ENCODE results near the gene CALCR.
A peak's percentile ranks its signal among the peaks of the same experiment; 100 is the strongest.
"Not testable (repeated sequence)": the region's sequence is repeated elsewhere in the genome, so short reads cannot be mapped to it uniquely, and the experiment has no call there.

Gene CALCR

DNA sequence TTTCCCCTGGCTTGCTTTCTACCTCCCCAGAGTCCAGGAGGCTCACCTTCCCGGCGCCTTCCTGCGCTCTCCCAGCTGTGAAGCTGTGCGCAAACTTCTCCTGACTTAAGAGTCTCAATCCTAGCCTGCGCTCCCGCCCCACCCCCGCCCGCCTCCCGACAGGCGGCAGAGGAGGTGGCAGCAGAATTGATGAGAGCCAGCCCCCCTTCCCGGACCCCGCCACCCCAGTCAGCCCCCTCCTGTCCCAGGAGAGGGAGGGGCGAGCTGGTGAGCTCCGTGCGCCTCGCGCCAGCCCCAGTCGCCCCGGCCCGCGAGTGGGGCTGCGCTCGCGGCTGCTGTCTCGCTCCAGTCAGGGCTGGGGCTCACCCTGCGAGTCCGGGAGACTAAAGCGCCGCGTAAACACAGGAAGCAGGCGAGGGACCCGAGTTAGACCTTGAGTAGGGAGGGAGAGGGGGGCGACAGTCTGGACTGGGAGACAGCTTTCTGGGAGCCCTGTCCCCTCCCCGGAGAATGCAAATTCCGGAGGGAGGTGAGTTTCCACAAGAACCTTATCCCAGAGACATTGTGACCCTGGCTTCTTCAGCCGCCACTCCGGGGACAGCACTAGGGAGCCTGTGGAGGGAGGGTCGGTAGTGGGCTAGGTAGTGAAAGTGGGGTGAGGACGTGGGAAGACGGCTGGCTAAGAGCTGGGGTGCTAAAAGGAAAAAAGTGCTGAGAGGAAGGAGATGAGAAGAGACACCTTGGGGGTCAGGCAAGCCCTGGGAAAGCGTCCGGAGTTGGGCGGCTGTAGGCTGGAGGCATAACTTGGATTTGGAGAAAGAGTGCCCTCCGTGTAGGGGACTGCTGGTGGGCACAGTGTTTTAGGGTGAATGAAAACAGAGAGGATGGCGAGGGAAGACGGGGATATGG is at the start of gene CALCR:
TSS of gene CALCR (minus strand) at position 79 of the 909 bp plus-strand sequence. CDS start 87,743 bp downstream, outside the sequence.
- DNase-seq = no peak

DNA sequence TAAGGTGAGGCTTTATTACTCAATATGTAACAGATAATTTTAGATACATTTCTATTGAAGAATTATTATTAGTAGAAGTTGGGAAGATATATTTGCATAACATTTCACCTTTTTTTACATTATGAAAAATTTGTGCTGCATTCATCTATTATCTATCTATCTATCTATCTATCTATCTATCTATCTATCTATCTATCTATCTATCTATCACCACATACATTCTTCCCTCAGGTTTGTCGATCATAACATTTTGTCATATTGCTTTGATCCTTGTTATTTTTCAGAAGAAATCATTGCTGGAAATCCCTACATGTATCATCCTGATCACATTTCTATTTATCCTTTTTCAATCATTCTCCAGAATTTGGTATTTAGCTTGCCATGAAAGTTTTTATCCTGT is 49.3 kb upstream of the CALCR start:
- no peak for DNase-seq

DNA sequence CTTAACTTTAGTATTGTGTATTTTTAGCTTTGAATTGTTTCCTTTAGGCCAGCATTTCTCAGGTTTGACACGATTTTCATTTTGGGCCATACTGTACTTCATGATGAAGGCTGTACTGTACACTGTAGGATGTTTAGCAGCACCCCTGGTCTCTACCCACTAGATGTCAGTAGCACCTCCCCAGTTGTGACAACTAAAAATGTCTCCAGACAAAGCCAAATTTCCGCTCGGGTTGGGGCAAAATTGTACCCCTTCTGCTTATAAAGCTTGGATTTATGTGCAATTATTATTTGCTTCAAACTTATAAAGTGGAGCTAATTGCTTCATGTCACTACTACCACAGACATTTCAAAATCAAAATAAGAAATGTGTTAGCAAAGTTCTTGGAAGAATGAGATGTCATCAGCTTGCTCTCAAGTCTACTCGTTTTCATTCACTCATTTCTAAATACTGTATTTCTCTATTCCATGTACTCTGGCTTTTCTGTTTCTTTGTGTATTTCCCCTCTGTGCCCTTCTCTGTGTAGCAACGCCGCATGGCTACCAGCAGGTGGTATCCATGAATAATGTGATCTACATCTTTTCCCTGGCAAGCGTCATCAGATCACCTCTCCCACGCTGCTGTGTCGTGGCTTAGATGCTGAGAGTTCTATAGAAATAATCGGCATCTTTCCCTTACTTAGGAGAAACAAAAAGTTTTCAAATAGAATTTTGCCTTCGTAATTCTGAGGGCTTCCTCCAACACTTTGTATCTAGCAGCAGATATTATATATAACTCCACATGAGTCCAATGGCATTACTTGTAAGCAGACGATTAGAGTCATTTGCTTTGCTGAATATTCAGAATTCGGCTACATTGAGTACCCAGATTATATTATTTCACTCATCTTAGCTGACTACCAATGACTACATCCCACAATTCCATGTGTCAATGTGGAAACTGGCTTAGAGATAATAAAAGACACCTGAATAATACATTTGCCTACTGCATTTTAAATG is 47.8 kb upstream of the CALCR start:
- DNase-seq = peak; percentile 9

DNA sequence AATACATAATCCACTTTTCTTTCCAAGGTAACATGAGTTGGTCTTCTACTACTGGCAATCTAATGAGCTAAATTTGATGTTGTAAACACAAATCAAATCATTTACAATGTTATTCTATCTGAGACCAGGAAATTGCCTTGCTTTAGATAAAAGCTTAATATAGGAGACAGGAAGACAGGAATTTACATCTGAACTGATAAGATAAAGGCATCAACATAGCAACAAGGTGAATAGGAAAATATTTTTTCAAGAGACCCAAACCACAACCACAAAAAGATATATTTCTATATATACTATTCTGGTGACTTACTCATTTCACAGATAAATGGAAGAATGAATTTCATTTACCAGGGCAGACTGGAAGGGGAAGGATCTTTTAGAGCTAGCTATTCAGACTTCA is 46.3 kb upstream of the CALCR start:
- DNase-seq = no peak

DNA sequence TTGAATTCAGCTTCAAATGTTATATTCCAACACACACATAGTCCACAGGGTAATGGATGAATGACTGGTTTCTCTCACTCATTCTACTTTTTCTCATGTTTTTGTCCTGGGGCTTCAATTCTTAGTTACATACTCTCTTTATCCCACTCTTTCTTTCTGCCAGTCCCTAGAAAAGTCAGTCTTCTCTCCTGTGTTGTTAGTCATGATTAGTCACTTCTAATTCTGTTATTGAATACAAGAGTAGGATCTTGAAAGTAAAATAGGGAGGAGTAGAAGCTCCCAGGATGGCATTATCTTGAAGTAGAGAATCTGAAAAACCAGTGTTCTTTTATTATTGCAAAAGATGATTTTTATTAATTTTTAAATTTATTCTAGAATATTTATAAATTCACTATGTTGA is 45.5 kb upstream of the CALCR start:
- no peak for DNase-seq

DNA sequence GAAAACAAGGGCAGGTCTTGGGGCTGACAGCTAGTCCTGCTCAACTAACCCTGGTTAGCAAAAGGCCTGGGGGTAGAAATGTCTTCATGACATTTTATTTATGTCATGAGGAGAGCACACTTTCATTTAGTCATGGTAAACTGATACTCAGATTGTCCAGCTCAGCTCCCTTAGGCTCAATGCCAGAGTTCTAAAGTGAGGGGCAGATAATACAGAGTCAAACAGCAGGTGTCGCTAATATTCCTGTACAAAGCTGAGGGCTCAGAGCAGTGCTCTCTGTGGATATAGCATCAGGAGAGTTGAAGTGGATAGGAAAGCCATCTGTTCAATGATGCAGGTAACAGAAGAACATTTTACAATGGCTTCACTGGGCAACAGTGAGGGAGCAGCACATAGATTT is 26.8 kb upstream of the CALCR start:
- no peak for DNase-seq

DNA sequence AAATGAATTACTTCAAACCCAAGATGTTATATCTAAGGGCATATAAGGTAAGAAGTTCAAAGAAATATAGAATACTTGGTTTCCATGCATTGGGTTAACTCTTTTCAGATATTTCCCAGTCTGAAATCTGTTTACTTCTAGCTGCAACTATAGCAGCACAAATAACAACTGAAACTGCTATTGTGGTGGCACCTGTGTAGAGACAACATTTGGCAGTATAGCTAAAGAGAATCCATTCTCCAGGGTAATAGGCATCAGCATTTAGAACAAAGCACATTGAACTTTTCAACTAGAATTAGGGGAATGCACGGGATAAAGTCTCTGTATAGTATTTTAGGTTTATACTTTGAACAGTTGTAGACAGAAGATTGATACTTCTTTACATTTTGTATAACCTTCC is 19.7 kb upstream of the CALCR start:
- no peak for DNase-seq

DNA sequence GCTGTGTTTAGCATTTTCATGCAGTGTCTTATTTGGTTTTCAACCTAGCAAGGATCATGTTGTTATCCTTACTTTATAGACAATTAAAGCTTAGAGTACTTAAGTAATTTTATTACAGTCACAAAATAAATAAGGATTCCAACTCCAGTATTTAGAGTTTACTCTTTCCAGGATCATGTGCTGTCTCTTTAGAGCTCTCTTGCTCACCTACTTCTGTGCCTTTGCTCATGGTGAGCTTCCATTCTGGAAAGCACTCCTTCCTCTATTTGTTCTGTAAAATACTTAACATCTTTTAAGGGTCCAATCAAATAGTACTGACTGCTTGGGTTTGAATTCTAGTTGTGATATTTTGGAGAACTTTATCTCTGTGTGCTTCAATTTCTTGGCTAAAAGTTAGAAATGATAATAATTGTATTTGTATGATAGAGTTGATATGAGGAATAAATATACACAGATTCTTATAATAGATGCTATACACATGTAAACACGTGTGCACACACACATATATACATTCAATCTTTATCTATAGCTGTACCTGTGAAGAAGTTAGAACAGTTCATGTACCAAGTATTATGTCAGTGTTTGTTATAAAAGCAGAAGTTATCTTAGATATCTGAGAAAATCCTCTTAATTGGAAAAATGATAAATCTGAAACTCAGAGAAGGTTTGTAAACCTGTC is 18.2 kb upstream of the CALCR start:
- DNase-seq = no peak

DNA sequence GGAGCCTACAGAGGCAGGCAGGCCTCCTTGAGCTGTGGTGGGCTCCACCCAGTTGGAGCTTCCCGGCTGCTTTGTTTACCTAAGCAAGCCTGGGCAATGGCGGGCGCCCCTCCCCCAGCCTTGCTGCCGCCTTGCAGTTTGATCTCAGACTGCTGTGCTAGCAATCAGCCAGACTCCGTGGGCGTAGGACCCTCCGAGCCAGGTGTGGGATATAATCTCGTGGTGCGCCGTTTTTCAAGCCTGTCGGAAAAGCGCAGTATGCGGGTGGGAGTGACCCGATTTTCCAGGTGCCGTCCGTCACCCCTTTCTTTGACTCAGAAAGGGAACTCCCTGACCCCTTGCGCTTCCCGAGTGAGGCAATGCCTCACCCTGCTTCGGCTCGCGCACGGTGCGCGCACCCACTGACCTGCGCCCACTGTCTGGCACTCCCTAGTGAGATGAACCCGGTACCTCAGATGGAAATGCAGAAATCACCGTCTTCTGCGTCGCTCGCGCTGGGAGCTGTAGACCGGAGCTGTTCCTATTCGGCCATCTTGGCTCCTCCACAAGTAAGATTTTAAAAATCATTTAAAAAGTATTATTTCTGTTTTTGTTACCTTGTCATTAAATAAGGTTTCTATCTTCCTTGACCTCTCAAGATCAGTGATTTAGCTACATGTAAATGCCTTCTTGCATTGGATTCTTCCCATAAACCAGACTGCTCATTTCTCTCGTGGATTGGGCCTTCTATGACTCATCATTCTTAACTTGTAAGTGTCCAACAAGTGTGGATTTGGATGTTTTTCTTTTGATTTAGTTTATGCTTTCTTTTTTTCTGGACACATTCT is 16.9 kb upstream of the CALCR start:
- DNase-seq = not testable (repeated sequence)

DNA sequence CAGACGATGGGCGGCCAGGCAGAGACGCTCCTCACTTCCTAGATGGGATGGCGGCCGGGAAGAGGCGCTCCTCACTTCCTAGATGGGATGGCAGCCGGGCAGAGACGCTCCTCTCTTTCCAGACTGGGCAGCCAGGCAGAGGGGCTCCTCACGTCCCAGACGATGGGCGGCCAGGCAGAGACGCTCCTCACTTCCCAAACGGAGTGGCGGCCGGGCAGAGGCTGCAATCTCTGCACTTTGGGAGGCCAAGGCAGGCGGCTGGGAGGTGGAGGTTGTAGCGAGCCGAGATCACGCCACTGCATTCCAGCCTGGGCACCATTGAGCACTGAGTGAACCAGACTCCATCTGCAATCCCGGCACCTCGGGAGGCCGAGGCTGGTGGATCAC is 11.9 kb upstream of the CALCR start:
- DNase-seq = not testable (repeated sequence)

DNA sequence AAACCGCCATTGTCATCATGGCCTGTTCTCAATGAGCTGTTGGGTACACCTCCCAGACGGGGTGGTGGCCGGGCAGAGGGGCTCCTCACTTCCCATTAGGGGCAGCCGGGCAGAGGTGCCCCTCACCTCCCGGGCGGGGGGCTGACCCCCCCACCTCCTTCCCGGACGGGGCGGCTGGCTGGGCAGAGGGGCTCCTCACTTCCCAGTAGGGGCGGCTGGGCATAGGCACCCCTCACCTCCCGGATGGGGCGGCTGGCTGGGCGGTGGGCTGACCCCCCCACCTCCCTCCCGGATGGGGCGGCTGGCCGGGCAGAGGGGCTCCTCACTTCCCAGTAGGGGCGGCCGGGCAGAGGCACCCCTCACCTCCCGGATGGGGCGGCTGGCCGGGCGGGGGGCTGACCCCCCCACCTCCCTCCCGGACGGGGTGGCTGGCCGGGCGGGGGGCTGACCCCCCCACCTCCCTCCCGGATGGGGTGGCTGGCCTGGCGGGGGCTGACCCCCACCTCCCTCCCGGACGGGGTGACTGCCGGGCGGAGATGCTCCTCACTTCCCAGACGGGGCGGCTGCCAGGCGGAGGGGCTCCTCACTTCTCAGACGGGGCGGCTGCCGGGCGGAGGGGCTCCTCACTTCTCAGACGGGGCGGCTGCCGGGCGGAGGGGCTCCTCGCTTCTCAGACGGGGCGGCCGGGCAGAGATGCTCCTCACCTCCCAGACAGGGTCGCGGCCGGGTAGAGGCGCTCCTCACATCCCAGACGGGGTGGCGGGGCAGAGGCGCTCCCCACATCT is 11.4 kb upstream of the CALCR start:
- DNase-seq = not testable (repeated sequence)

DNA sequence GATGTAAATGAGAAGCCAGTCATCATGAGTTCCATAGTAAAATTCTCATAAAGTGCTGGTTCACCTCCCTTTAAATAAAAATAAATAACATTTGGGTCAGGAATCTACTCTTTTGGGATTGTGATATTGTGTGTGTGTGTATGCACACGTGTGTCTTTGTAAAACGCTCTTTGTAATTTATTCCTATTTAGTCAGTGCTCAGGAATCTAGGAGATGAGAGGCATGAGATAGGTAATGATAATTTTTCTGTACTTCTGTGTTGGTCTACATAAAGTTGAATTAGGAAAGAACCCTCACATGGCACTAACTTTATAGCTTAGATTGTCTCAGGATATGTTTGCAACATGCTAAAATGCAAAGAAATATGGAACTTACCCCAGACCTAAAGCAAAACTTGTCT is 4.9 kb upstream of the CALCR start:
- no peak for DNase-seq

DNA sequence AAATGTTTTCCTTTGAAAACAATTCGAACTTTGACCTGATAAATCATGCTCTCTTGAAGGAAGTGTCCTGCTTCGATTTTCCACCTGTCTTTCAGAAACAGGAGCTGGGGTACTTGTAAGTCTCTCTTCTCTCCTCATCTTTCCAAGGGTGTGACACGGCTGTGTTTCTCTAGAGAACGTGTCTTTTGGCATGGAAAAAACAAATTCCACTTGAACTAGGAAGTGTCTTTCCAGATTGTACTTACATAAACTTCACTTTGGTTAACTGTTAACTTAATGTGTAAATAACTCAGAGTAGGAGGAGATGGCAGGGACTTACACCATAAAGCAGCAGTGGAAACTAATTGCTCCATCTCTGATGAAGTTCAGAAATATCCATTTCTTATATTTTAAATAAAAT is 4.2 kb upstream of the CALCR start:
- no peak for DNase-seq

DNA sequence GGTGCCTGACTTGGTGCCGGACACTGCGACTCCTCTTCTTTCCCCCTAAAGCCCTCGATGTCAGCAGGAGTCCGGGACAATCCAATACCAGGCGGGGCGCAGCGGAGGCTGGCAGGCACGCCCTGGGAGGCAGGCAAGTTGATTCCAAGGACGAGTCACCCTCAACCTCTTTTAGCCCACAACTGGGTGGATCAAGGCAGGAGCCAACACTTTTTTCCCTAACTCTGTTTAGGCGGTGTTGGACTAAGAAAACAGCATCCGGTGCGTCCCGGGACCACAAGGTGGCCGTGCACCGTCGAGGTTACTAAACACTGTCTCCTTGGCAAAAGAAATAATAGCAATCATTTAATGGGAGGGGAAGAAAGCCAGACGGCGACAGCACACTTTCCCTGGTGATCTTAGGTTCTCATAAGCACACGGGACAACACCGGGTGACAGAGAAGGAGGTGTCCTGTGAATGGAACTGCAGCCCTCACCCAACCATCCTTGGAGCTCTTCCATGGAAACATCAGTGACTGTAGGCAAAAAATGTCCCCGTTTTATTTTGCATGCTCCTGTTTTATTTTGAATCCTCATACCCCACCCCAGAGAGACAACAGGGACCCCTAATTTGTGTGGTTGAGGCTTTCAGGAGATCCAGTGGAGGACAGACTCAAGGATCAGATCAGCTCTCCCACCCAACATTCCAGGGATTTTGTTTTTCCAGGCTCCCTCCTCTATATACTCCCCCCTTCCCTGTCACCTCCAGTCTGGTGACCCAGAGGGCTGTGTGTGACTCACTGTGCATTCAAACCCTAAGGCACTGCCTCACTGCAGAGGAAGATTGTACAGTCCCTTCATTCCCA is 1.3 kb upstream of the CALCR start:
- no peak for DNase-seq

DNA sequence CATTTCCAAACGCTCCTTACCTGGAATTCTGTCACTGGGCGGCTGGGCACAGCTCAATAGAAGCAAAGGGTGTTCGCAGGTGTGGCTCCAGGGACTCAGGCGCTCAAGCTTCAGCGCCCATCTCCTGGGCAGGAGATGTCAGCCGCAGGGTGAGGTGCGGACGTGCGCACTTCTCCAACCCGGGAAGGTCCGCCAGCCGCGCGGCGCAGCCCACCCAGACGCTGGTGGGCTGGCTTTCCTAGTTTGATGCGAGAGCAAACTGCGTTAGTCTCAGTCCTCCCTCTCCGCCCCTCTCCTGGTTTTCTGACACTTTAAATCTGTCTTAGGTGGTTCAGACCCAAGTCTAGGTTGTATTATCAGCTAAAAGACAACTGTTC is 267 bp downstream of the CALCR start:
- no peak for DNase-seq

DNA sequence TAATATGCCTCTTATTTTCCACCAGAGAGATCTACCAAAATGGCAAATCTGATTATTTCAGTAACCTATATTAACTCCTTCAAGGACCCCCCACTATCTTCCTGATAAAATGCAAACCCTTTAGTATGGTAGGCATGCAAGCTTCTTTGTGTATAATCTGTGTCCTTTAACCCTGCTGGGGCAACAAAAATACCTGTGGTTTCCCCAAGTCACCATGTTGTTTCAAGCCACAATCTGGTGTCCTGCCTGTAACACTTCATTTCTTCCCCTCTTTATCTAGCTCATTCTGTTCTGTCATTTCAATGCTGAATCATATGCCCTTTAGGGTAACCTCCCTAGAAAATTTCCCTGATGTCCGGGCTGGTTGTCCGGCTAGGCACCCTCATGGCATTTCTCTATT is 5.3 kb downstream of the CALCR start:
- no peak for DNase-seq

DNA sequence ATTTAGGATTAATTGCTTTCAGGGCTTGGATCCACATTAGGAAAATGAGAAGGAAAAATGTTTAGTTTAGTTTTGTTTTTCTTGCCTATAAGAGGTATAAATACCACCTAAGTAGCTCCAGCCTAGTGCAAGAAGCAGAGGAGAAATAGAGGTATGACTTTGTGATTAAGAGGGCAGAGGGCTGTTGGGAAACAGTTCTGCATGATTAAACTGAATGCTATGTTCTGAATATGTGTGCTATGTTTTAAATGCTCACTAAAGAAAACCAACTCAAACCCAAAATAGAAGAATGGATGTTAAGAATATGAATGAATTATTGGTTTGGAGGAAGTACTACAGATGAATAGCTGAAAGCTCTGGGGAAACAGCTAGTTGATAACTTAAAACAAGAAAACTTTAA is 7.6 kb downstream of the CALCR start:
- no peak for DNase-seq

DNA sequence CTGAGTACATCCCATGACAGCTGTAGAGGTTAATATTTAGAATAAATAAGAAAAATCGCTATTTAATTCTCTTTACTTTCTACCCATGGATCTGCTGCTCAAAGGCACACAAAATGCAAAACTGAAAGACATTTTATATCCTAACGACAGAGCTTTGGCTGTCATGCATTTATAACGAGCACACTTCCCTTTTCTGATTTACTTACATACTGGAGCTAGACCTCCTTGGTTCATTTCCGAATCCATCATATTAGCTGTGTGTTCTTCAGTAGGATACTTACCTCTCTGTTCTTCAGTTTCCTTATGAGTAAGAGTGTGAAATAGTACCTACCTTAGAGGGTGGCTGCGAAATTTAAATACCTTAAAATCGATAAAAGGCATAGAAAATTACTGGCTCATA is 10.9 kb downstream of the CALCR start:
- DNase-seq = no peak

DNA sequence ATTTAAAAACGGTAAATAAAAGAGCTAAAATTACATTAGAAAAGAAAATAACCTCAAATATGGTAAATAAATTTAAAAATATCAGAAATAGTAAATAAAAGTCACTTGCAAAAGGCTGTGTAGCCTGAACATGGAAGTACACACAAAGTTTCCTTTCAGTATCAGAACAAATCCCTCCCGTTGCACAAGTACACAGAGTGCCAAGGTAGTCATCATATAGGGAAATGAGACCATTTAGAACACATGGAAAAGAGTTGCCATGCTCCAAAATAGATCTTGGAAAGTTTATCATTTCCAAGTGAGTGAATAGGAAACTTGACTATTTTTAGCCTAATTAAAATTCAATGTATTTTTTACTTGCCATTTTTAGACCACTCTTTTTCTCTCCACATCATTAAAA is 11.6 kb downstream of the CALCR start:
- DNase-seq = no peak

DNA sequence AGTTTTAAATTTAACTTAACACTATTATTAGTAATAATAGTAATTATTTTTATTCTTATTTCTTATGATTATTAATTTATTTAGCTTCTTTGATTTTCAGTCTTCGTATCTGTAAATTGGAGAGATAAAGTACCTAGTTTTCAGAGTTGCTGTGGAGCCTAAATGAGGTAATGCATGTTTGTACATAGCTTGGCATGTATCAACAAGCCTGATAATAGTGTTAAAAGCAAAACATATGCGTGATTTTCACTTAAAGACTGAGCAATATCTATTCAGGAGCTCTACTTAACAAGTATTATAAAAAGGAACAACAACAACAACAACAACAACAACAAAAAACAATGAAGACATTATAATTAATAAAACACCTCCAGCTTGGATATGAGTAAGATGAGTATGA is 12.4 kb downstream of the CALCR start:
- DNase-seq = no peak

All from NCI-H1092 (cell line).